Head of caudate nucleus (tissue), 42 donors: ENCODE measurements around the gene COL20A1.
"Not testable (repeated sequence)": the region's sequence is repeated elsewhere in the genome, so short reads cannot be mapped to it uniquely, and the experiment has no call there.

Experiments used
- DNase-seq, 42 donors: peaks; one replicate each; pipeline versions ENCODE4 v3.0.0 to v3.0.0-alpha.2; 2020 to 2021; ENCODE audit warnings: mixed read lengths in 7 of 42
- intact Hi-C: fragments of 100-400 bp; cut with DNase I; formaldehyde crosslinking; loops from one replicate; pipeline ENCODE4 v1.15.0; 2022

COL20A1 gene

GRCh38 chr20:63292904-63293303 lies at the start of gene COL20A1:
Gene COL20A1, plus strand, starts transcription at chr20:63293186. Its CDS starts 1,922 bp downstream, at chr20:63295108.
- DNase-seq, result no peak
- intact Hi-C loops, result no loop called here

GRCh38 chr20:63243604-63244247 lies 49.3 kb upstream of the COL20A1 start:
- no peak for DNase-seq
- intact Hi-C loops, result no loop called here

GRCh38 chr20:63244468-63244867 lies 48.5 kb upstream of the COL20A1 start:
- intact Hi-C loops, result no loop called here
- DNase-seq, result no peak

DNA sequence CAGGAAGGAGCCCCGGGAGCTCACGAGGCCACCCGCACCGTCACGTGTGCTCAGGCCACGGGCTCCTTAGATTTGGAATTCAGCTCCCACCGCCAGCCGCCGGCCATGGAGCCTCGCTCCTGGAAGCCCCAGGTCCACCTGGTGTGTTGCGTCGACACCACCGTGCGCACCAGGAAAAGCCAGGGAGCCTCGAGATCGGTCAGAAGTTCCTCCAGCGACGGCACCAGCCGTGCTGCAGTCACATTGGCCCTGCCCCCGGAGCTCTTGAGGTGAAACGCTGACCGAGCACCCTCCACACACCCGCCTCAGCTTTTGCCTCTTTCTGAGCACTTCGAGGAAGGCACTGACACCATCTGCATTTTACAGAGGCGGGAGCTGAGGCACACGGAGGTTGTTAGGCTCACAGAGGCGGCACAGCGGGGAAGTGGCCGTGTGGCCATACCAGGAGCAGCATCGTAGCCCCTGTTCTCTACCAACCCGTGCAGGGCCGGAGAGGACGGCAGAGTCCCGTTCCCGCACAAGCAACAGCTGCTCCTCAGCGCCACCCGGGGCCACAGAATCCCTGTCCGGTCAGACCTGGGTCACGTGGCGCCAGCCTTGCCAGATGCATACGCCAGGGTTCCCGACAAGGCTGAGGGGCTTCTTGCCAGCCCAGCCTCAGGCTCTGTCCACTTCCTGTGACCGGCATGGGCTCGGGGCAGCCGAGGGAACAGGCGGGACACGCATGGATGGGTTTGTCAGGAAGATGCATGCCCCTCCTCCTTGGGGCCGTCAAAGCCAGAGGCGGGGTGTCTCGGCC lies 46.3 kb upstream of the COL20A1 start:
- intact Hi-C loops, result no loop called here
- DNase-seq, result peak in 1 of 42 donors; percentile 26

DNA sequence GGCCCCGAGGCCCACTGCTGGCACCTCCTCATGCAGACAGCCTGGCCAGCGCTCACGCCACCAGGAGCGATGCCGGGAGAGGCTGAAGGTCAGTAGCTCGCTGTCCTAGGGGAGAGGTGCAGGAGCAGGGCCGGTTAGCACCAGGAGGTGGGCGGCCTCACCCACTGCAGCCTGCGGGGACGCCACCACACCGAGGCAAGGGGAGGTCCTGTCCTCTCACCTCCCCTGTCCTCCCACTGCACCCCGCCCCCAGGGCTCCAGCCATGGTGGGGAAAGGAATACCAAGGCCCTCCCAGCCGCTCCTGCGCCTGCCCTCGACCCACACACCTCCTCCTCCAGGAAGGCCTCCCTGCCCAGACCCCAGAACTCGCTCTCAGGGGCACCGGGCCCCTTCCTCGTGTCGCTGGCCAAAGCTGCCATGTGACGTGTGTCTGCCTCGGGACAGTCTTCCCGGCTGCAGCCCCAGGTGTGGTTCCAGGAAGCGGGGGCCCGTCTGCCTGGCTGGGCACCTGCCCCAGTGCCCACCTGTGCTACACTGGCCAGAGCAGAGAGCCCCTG lies 45.2 kb upstream of the COL20A1 start:
- no peak for DNase-seq
- intact Hi-C loops, result no loop called here

- intact Hi-C loops, result no loop called here
- DNase-seq, result no peak
These were observed 44.0 kb upstream of the COL20A1 start for GRCh38 chr20:63248835-63249591.

DNA sequence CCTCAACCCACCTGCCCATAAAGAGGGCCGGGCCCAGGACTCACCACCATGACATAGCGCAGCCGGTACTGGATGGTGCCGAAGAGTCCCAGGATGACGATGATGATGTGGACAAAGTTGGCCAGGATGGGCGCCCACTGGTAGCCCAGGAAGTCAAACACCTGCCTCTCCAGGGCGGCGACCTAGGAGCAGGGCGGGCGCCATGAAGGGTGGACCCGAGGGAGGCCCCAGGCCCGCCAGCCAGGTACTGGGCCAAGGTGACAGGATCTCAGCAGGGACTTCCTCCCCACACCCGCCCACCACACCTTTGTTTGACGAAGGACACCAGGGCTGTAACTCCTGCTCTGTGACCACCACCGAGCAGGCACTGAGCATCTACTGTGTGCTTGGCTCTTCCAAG lies 43.1 kb upstream of the COL20A1 start:
- DNase-seq, result no peak
- intact Hi-C loops, result no loop called here

GRCh38 chr20:63251350-63251749 lies 41.6 kb upstream of the COL20A1 start:
- intact Hi-C loops, result not testable (repeated sequence)
- peak in 37 of 42 donors; percentile 16 to 68 (median 45) for DNase-seq

GRCh38 chr20:63252284-63252711 lies 40.7 kb upstream of the COL20A1 start:
- DNase-seq, result peak in 39 of 42 donors; percentile 21 to 82 (median 54)
- intact Hi-C loops, result no loop called here

- DNase-seq, result no peak
- intact Hi-C loops, result no loop called here
These were observed 39.9 kb upstream of the COL20A1 start for GRCh38 chr20:63253065-63253437.

- peak in 31 of 42 donors; percentile 21 to 73 (median 43) for DNase-seq
- intact Hi-C loops, result no loop called here
These were observed 39.4 kb upstream of the COL20A1 start for GRCh38 chr20:63253438-63254231.

DNA sequence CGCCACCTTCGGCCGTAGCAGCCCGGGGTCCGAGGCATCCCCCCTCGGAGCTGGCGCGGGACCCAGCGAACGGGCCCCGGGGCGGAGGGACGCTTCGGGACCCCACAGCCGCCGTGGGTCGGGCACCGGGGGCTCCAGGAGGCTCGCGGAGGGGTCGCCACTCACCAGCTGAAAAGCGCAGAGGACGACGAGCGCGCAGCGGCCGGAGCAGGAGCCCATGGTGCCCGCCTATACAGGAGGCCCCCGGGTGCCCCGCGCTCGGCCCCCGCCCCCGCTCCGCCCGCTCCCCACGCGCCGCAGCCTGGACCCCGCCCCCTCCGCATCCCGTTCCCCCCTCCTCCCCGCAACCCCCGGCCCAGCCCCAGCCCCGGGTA lies 38.8 kb upstream of the COL20A1 start, which contains the start of gene NKAIN4:
Gene NKAIN4, minus strand, starts transcription at position 232 of the 374 bp plus-strand sequence. Its CDS starts 13 bp downstream, at position 219.
- no peak for DNase-seq
- intact Hi-C loops, result no loop called here

- intact Hi-C loops, result no loop called here
- no peak for DNase-seq
These were observed 38.2 kb upstream of the COL20A1 start for GRCh38 chr20:63254606-63255384.

DNA sequence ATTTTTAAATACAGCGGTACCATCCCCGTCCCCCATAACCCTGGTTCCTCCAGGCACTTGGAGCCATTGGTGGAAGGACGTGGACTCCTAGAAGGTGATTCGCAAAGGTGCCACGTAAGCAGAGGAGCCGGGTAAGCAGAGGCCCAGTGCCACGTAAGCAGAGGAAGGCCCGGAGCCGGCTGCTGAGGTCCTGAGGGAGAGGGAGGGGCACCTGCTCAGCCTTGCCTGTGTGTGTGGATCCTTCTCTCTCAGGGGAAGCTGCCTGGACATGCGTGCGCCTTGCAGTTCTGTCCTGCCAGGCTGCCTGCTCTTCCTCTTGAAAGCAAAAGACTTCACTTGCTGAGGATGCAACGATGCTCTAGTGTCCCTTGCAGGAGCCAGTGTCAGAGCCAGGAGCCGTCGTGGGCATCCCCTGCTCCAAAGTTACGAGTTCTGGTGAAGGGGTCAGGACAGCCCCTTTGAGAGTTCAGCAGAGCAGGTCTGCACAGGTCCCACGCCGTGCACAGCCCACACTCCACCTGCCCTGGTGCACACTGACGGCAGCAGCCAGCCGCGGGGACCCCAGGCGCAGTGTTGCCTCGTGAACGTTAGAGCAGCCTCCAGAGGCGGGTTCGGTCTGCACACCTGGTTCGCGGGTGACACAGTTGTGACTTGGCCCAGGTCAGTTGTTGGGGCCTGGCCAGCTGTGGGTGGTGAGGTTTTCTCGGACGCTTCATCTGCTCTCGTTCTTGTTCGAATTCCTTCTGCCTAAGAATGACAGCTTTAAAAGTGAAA lies 36.9 kb upstream of the COL20A1 start:
- DNase-seq, result no peak
- intact Hi-C loops, result no loop called here

GRCh38 chr20:63256954-63257353 lies 36.0 kb upstream of the COL20A1 start:
- DNase-seq, result no peak
- intact Hi-C loops, result no loop called here

DNA sequence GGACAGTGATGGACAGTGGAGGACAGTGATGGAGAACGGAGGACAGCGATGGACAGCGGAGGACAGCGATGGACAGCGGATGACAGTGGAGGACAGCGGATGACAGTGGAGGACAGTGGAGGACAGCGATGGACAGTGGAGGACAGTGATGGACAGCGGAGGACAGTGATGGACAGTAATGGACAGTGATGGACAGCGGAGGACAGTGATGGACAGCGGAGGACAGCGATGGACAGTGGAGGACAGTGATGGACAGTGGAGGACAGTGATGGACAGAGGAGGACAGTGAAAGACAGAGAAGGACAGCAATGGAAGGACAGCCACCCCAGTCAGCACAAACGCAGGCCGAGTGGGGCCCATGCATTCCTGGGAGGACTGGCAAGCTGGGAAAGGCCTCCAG lies 35.4 kb upstream of the COL20A1 start:
- DNase-seq, result no peak
- intact Hi-C loops, result no loop called here

DNA sequence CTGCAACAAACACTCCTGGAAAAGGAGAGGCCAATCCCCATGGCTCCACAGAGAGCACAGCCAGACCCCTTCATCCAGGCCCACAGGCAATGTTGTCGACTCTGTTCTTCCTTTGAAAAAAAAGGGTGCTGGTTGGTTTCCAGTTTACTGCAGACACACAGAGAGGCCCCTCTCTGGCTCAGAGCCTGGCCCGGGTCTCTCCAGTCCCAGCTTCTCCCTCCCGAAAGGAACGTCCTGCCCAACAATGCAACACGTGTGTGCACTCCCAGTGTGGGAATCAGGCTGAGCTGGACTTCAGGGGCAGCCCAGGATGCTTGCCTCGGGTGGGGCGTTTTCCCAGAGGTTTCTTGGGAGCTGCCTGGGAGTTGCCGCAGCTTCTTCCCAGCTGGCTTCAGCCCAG lies 34.2 kb upstream of the COL20A1 start:
- no peak for DNase-seq
- intact Hi-C loops, result no loop called here
